HEK293T (cell line): ENCODE results near the gene MCRIP2.

ENCODE experiments used
- CTCF ChIA-PET: fragments of 350-600 bp; formaldehyde crosslinking; extraction: SDS; loops from one replicate; lab custom pipeline; 2021; ENCODE audit warnings: antibody characterized with exemption, inconsistent platforms; lab: Yijun Ruan, JAX
- POLR2A ChIA-PET: fragments of 350-600 bp; formaldehyde crosslinking; extraction: SDS; loops from one replicate; lab custom pipeline; 2020; ENCODE audit warnings: antibody characterized with exemption, inconsistent platforms; lab: Yijun Ruan, JAX
- DNase-seq: peaks from one replicate; pipeline ENCODE4 v3.0.0; 2012; ENCODE audit warnings: mixed read lengths; ENCODE audit errors: extremely low spot score
- ARNT ChIP-seq: fragments of 450-650 bp; IDR thresholded peaks from 2 replicates; pipeline ENCODE4 v1.6.1; 2017; ENCODE audit warnings: mild to moderate bottlenecking
- BHLHE40 ChIP-seq: fragments of 450-650 bp; IDR thresholded peaks from 2 replicates; pipeline ENCODE4 v1.6.1; 2016; ENCODE audit warnings: mild to moderate bottlenecking, moderate library complexity, borderline replicate concordance
- CTBP1 ChIP-seq: fragments of 450-650 bp; IDR thresholded peaks from 2 replicates; pipeline ENCODE4 v1.6.1; 2016; ENCODE audit warnings: borderline replicate concordance
- ELF4 ChIP-seq: fragments of 450-650 bp; IDR thresholded peaks from 2 replicates; pipeline ENCODE4 v1.6.1; 2017; ENCODE audit warnings: antibody characterized with exemption
- FOXA1 ChIP-seq: fragments of 450-650 bp; IDR thresholded peaks from 2 replicates; pipeline ENCODE4 v1.6.1; 2016; ENCODE audit warnings: mild to moderate bottlenecking
- FOXK2 ChIP-seq: fragments of 450-650 bp; IDR thresholded peaks from 2 replicates; pipeline ENCODE4 v1.6.1; 2016; ENCODE audit warnings: mild to moderate bottlenecking
- FOXM1 ChIP-seq: fragments of 450-650 bp; IDR thresholded peaks from 2 replicates; pipeline ENCODE4 v1.6.1; 2017; ENCODE audit warnings: mild to moderate bottlenecking, borderline replicate concordance
- HDGF ChIP-seq: fragments of 450-650 bp; IDR thresholded peaks from 2 replicates; pipeline ENCODE4 v1.6.1; 2017; ENCODE audit warnings: antibody characterized with exemption, borderline replicate concordance
- L3MBTL2 ChIP-seq: fragments of 450-650 bp; conservative IDR thresholded peaks from 2 replicates; pipeline ENCODE4 v1.6.1; 2016; ENCODE audit warnings: mild to moderate bottlenecking
- LEF1 ChIP-seq: fragments of 450-650 bp; IDR thresholded peaks from 2 replicates; pipeline ENCODE4 v1.6.1; 2017; ENCODE audit warnings: mild to moderate bottlenecking, borderline replicate concordance
- NFRKB ChIP-seq: fragments of 450-650 bp; IDR thresholded peaks from 2 replicates; pipeline ENCODE4 v1.6.1; 2016; ENCODE audit warnings: mild to moderate bottlenecking, moderate library complexity
- SP1 ChIP-seq: fragments of 450-650 bp; IDR thresholded peaks from 2 replicates; pipeline ENCODE4 v1.6.1; 2017
- SUZ12 ChIP-seq: fragments of 450-650 bp; IDR thresholded peaks from 2 replicates; pipeline ENCODE4 v1.6.1; 2016; ENCODE audit warnings: mild to moderate bottlenecking
- TARDBP ChIP-seq: fragments of 450-650 bp; IDR thresholded peaks from 2 replicates; pipeline ENCODE4 v1.6.1; 2016
- ZNF384 ChIP-seq: fragments of 450-650 bp; IDR thresholded peaks from 2 replicates; pipeline ENCODE4 v1.6.1; 2016
- TF ChIP-seq, protein P1 (sequence below): fragments of 450-650 bp; IDR thresholded peaks from 2 replicates; pipeline ENCODE4 v1.6.1; 2016

Gene MCRIP2, protein sequence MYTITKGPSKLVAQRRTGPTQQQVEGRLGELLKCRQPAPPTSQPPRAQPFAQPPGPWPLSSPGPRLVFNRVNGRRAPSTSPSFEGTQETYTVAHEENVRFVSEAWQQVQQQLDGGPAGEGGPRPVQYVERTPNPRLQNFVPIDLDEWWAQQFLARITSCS

DNA sequence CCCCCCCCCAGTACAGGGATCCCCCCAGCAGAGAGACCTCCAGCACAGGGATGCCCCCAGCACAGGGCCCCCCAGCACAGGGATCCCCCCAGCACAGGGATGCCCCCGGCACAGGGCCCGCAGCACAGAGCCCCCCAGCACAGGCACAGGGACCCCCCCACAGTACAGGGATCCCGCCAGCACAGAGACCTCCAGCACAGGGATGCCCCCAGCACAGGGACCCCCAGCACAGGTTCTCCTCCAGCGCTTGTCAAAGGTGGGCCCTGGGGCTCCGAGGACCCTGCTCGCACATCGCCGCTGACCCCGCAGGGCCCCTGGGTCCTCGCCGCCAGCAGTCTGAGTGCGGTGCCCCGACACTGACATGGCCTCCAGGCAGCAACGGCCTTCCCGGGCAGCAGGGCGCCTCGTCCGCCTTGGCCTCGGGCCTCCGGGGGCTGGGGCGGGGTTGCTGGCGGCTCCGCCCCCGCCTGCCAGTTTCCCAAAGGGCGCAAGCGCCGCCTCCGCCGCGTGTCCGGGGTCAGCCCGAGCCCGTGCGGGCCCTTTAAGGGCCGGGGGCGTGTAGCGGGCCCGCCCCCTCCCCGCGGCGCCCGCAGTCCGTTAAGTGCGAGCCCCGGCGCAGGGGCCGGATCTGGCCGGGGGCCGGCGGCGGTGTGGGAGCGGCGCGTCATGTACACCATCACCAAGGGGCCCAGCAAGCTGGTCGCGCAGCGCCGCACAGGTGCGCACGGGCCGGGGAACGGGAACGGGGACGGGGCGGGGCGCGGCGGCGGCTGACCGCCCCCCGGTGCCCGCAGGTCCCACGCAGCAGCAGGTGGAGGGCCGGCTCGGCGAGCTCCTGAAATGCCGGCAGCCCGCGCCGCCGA is at the start of gene MCRIP2:
Gene MCRIP2 (plus strand): TSS at position 503 of the 863 bp plus-strand sequence. CDS start 164 bp downstream, at position 667.
- TF ChIP-seq L3MBTL2 (no peak; the same call in 1 of the 2 replicates), CTBP1 (no peak), ZNF384 (no peak), NFRKB (no peak), TARDBP (no peak), HDGF (no peak), LEF1 (no peak), SP1 (no peak), SUZ12 (no peak), ARNT (no peak), FOXK2 (no peak), FOXA1 (no peak), FOXM1 (no peak), BHLHE40 (no peak), ELF4 (no peak)
- TF ChIP-seq, protein P1, sequence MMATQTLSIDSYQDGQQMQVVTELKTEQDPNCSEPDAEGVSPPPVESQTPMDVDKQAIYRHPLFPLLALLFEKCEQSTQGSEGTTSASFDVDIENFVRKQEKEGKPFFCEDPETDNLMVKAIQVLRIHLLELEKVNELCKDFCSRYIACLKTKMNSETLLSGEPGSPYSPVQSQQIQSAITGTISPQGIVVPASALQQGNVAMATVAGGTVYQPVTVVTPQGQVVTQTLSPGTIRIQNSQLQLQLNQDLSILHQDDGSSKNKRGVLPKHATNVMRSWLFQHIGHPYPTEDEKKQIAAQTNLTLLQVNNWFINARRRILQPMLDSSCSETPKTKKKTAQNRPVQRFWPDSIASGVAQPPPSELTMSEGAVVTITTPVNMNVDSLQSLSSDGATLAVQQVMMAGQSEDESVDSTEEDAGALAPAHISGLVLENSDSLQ = no peak
- DNase-seq = peak; percentile 79
- ChIA-PET POLR2A (interaction anchor here (0.5 kb wide), 1 partner anchor 48 kb away, joined by 3 read pairs; no protein-coding TSS in a partner anchor), CTCF (no interaction called here)

DNA sequence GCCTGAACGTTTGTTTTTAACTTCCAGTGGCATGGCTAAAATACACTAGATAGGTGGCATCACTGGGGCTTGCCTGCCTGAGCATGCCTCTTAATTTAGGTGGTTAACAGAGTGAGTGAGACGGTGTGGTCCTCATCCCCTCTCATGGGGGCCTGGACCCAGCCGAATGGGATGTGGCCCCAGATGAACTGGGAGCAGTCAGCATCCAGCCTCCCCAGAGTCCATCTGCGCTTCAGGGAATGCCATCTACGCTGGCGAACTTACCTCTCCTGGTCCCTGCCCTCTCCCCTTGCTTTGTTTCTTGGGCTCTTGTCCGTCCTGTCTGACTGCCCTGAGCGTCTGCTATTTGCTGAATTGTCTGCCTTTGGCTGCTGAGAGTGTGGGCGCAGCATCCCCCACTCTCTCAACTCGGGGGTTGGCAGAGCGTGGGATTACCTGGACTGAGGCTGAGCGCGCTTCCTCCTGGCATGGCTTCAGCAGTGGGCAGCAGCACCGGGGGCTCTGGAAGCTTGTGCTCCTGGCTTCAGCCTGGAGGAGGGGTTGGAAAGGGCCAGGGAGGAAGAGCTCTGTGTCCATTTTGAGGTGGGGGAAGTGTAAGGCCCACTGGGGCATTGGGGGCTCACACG is 49.6 kb upstream of the MCRIP2 start:
- ChIA-PET CTCF (interaction anchor here (1.1 kb wide), 1 partner anchor 9 kb away, joined by 3 read pairs; no protein-coding TSS in a partner anchor), POLR2A (no interaction called here)
- TF ChIP-seq NFRKB (no peak), LEF1 (no peak), FOXA1 (no peak), CTBP1 (no peak), FOXM1 (no peak), BHLHE40 (no peak), ZNF384 (no peak), HDGF (no peak), ARNT (no peak), TARDBP (no peak)
- no peak for DNase-seq

DNA sequence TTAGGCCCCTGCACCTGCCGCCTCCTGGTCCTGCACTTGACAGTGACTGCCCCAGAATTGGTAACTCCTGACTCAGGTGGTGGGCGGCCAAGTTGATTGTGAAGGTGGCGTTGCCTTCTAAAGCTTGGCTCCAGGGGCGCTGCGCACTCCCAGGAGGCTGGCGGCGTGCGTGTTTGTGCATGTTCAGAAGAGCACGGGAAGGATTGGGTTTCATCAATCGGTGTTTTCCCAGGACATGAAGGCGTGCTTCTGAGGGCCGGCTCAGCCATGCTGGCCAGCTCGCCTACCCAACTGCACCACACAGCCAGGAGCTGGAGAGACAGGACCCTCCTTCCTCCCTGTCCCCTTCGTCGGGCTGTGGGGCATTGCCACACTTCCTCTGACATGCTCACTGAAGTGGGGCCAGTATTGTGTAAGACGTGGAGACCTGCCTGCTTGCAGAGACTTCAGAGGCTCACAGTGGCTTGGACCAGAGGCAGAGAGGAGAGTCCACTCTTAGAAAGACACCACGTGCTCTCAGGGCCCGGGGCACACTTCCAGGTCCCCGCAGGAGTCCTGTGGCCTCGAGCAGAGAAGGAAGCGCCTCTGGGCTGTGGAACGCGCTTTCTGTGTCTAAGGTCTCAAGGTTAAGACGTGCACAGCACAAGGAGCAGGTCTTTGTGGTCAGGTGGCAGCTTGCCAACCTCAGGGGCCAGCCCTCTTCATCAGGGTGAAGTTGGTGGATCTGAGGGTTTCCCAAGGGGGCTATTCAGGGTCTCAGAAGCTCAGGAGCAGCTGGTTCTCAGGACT is 48.9 kb upstream of the MCRIP2 start:
- DNase-seq = peak; percentile 70
- peak; percentile 34; the same call in 1 of the 2 replicates for TF ChIP-seq ARNT
- TF ChIP-seq ZNF384 = no peak
- no peak for TF ChIP-seq HDGF
- no peak for TF ChIP-seq FOXA1
- peak; percentile 61; the same call in 1 of the 2 replicates for TF ChIP-seq L3MBTL2
- POLR2A ChIA-PET = interaction anchor here (0.7 kb wide), 1 partner anchor 50 kb away, joined by 3 read pairs; no protein-coding TSS in a partner anchor
- CTCF ChIA-PET = interaction anchor here (1.1 kb wide), 1 partner anchor 8 kb away, joined by 3 read pairs; no protein-coding TSS in a partner anchor

DNA sequence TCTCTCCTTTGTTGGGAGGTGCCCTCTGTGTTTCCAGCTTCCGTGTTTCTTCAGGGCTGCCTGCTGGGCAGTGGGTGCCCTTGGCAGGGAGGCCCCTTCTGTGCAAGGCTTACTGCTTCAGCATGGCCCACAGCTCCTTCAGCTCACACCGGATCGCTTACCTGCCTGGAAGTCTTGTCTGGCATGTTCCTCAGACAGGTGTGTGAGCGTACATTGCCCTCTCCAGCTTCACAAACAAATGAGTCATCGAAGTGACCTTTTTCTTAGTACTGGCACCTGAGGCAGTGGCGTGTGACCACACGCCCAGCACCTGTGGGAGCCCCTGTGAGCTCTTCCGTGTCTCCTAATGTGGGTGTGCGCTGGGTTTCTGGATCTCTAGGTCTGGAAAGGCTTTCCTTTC is 48.2 kb upstream of the MCRIP2 start:
- TF ChIP-seq LEF1 = no peak
- DNase-seq = no peak
- ChIA-PET POLR2A (interaction anchor here (0.7 kb wide), 1 partner anchor 49 kb away, joined by 3 read pairs; no protein-coding TSS in a partner anchor), CTCF (no interaction called here)

DNA sequence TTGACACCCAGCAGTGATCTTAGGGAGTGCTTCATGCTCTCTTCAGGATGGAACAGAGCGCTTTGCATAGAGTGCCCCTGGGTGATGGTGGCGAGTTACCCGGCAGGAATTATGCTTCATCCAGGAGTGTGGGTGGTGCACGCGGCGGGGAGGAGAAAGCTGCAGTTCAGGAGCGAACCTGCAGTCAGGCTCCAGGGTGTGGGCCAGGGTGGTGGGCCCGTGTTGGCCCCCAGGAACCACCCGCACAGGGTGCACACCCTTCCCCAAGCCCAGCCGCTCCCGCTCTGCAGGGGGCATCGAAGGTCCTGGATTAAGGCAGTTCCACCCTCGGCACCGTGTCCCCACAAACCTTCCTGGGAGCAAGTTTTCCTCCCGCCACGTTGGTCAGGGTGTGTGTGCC is 47.8 kb upstream of the MCRIP2 start:
- POLR2A ChIA-PET = interaction anchor here (0.7 kb wide), 1 partner anchor 48 kb away, joined by 3 read pairs; no protein-coding TSS in a partner anchor
- DNase-seq = no peak
- CTCF ChIA-PET = no interaction called here
- TF ChIP-seq FOXA1 = no peak
- no peak for TF ChIP-seq ARNT
- TF ChIP-seq CTBP1 = no peak
- TF ChIP-seq SUZ12 = no peak

DNA sequence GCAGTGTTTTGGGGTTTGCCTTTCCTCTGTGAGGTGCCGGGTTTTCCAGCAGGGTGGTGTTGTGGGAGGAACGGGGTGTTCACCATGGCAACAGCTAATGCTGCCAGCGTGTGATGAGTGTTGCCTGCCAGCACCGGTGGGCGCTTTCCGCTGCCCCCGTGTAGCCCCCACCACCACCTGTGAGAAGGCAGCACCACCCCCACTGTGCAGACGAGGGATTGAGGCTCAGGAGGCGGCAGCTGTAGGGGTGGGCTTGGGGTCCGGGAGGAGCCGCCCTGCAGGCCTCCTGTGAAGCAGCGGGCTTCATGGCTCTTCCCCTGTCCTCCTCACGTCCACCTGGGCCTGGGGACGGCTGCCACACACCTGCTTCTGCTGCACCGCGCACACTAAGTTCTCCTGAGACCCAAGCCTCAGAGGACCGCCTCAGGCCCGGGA is 46.5 kb upstream of the MCRIP2 start:
- TF ChIP-seq TARDBP = no peak
- POLR2A ChIA-PET = no interaction called here
- CTCF ChIA-PET = no interaction called here
- DNase-seq = no peak
